ENCODE results near the gene SPDYE2.
"Not testable (repeated sequence)": the region's sequence is repeated elsewhere in the genome, so short reads cannot be mapped to it uniquely, and the experiment has no call there.

DNA sequence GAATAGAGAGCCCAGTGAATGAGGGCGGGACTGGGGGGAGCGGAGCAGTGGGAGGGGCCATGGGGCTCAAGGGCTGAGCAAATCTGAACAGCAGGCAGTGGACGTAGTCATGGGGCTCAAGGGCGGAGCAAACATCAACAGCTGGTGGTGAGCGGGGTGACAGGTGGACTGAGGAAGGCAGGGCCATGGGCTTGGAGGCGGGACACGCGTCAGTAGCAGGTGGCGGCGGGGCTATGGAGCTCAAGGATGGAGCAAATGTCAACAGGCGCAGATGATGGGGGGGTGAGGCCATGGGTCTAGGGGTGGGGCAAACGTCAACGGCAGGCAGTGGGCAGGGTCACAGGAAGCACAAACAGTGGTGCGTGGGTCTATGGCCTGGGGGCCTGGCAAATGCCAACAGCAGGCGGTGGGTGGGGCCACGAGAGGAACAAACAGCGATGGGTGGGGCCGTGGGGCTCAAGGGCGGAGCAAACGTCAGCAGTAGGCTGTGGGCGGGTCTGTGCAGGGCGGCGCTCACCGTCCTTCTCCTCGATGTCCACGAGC, 41.5 kb downstream of the SPDYE2 start:
- TF ChIP-seq, protein P1, sequence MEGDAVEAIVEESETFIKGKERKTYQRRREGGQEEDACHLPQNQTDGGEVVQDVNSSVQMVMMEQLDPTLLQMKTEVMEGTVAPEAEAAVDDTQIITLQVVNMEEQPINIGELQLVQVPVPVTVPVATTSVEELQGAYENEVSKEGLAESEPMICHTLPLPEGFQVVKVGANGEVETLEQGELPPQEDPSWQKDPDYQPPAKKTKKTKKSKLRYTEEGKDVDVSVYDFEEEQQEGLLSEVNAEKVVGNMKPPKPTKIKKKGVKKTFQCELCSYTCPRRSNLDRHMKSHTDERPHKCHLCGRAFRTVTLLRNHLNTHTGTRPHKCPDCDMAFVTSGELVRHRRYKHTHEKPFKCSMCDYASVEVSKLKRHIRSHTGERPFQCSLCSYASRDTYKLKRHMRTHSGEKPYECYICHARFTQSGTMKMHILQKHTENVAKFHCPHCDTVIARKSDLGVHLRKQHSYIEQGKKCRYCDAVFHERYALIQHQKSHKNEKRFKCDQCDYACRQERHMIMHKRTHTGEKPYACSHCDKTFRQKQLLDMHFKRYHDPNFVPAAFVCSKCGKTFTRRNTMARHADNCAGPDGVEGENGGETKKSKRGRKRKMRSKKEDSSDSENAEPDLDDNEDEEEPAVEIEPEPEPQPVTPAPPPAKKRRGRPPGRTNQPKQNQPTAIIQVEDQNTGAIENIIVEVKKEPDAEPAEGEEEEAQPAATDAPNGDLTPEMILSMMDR (conservative IDR thresholded peaks at IDR 0.05; ENCODE audit: low read length), result not testable (repeated sequence)
- TF ChIP-seq EZH2phosphoT487 (IDR thresholded peaks at IDR 0.05; ENCODE audit: borderline replicate concordance, low read depth, low read length), result not testable (repeated sequence)
